Mesodermal cell (in vitro differentiated cells): ENCODE data around the gene TESK2.
"Not testable (repeated sequence)": the region's sequence is repeated elsewhere in the genome, so short reads cannot be mapped to it uniquely, and the experiment has no call there.

Experiments used
- H3K27ac ChIP-seq: 2 replicates; pipeline ENCODE4 v1.7.0; 2013; ENCODE audit warnings: mild to moderate bottlenecking, low read depth, low read length, moderate library complexity; ENCODE audit not compliant: severe bottlenecking
- H3K36me3 ChIP-seq: 2 replicates; pipeline ENCODE4 v1.7.1; 2013; ENCODE audit warnings: mild to moderate bottlenecking, low read length, moderate library complexity; ENCODE audit not compliant: control insufficient read depth, insufficient read depth
- H3K4me1 ChIP-seq: one replicate; pipeline ENCODE4 v1.7.1; 2013; ENCODE audit warnings: mild to moderate bottlenecking, low read length; ENCODE audit not compliant: insufficient read depth, control insufficient read depth, poor library complexity, severe bottlenecking
- H3K4me3 ChIP-seq: 2 replicates; pipeline ENCODE4 v1.7.0; 2013; ENCODE audit warnings: low read length, control low read depth, mild to moderate bottlenecking; ENCODE audit not compliant: insufficient read depth, poor library complexity, severe bottlenecking; ENCODE audit errors: extremely low read depth
- H3K9me3 ChIP-seq: 2 replicates; pipeline ENCODE4 v1.7.1; 2013; ENCODE audit warnings: mild to moderate bottlenecking, low read length, moderate library complexity; ENCODE audit not compliant: control insufficient read depth
- WGBS, 2 experiments: methylation state at CpG; one replicate each; pipeline ENCODE4 v1.1.5; 2013; ENCODE audit warnings: missing lambda C conversion rate in 2 of 2; ENCODE audit not compliant: insufficient coverage in 2 of 2; 5-methylcytosine and 5-hydroxymethylcytosine counted together

The TESK2 gene

GRCh38 chr1:45490121-45490625, 790 bp downstream of the TESK2 start:
- H3K9me3 ChIP-seq: no peaks in the 10 kb centered on the region
- no peaks in the 10 kb centered on the region for H3K36me3 ChIP-seq
- H3K4me3 ChIP-seq: peak overlapping the region; percentile 68
- no peaks in the 10 kb centered on the region for H3K4me1 ChIP-seq
- 3 to 4% methylated on average over 16 of the region's 17 CpGs for WGBS, 2 experiments
- H3K27ac ChIP-seq: no peak overlapping the region

GRCh38 chr1:45489379-45489778, 1.6 kb downstream of the TESK2 start:
- H3K36me3 ChIP-seq, H3K4me3 ChIP-seq, H3K27ac ChIP-seq, H3K4me1 ChIP-seq, H3K9me3 ChIP-seq: not testable (repeated sequence)
- WGBS, 2 experiments: 43% methylated on average over 13 of the region's 14 CpGs

DNA sequence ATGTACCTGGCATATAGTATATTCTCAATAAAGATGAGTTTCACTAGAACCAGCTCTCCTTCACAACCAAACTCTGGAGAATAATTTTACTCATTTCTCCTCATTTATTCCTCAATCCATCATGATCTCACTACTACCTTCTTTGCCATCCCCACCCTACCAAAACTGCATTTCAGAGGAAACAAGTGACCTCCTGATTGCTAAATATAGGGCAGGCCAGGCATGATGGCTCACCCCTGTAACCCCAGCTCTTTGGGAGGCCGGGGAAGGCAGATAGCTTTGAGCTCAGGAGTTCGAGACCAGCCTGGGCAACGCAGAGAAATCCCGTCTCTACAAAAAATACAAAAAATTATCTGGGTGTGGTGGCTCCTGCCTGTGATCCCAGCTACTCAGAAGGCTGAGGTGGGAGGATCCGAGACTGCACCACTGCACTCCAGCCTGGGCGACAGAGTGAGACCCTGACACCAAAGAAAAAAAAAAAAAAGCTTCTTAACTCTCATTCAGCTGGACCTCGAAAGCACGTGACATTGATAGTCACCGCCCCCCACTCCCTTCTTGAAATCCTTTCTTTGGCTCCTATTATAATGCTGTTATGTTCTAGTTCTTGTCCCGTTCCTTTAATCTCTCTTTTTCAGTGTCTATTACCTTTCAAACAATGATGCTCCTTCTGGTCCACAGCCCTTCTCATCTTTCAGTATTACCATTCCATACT, 2.1 kb downstream of the TESK2 start:
- H3K4me1 ChIP-seq: no peaks in the 10 kb centered on the region
- no peak overlapping the region for H3K4me3 ChIP-seq
- no peak overlapping the region for H3K27ac ChIP-seq
- H3K36me3 ChIP-seq: no peaks in the 10 kb centered on the region
- WGBS, 2 experiments: 56 to 68% methylated on average over 4 to 6 of the region's 10 CpGs
- H3K9me3 ChIP-seq: no peaks in the 10 kb centered on the region

- Histone ChIP-seq H3K36me3 (no peaks in the 10 kb centered on the region), H3K9me3 (no peaks in the 10 kb centered on the region)
Observed at GRCh38 chr1:45485949-45486348, 5.0 kb downstream of the TESK2 start.

DNA sequence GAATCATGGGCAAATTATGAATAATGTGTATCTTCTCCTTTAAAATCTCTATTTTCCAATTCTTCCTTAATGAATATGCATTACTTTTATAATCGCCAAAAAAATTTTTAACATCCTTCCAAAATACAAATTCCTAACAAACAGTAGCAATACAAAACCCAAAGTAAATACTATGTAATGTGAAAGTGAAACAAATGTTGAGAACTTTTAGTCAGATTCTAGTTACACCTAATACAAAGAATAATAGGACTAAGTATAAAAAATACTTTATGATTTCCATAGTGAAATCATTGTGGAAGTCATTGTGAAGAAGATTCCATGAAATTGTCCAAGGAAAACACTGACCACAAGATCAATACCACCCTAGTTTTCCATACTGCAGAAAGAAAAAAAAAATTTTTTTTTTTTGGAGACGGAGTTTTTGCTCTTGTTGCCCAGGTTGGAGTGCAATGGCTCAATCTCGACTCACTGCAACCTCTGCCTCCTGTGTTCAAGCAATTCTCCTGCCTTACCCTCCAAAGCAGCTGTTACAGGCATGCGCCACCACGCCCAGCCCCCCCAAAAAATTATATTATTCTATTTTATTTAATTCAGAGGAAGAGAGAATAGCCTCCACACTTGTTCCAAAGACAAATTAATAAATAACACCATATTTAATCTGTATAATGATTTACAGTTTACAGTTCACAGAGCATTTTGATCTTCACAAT, 11.8 kb downstream of the TESK2 start:
- H3K27ac ChIP-seq: no peak overlapping the region
- H3K4me3 ChIP-seq: no peak overlapping the region
- no peaks in the 10 kb centered on the region for H3K9me3 ChIP-seq
- WGBS, 2 experiments: 80% methylated on average over 1 of the region's 5 CpGs; no CpG with 5 or more reads in 1 of the 2 experiments
- no peaks in the 10 kb centered on the region for H3K4me1 ChIP-seq
- no peaks in the 10 kb centered on the region for H3K36me3 ChIP-seq

More at GRCh38 chr1:45485949-45486348, 5.0 kb downstream of the TESK2 start:
- H3K4me1 ChIP-seq: no peaks in the 10 kb centered on the region
- H3K4me3 ChIP-seq: no peak overlapping the region
- no peak overlapping the region for H3K27ac ChIP-seq

GRCh38 chr1:45478121-45478814, 12.7 kb downstream of the TESK2 start:
- H3K36me3 ChIP-seq: no peaks in the 10 kb centered on the region
- no peaks in the 10 kb centered on the region for H3K9me3 ChIP-seq
- H3K27ac ChIP-seq: no peak overlapping the region
- no CpG with 5 or more reads among the region's 4 CpGs for WGBS, 2 experiments
- no peaks in the 10 kb centered on the region for H3K4me1 ChIP-seq
- H3K4me3 ChIP-seq: no peak overlapping the region

DNA sequence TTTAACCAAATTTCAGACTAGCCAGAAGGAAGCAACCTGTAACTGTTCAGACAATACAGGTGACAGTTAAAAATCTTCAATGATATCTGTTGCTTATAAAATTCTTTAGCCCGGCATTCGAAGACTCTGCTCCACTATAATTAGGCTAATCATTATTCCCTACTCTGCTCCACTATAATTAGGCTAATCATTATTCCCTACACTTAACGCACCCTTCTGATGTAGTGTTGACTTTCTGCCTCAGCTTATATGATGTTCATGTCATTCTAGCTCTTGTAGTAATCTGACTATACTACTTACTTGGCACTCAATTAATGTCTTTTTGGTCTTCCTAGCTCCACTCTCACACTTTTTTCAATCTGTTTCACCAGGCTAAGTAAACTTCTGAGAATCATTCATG, 13.3 kb downstream of the TESK2 start:
- WGBS, 2 experiments: 89 to 95% methylated on average over 3 of the region's 3 CpGs

GRCh38 chr1:45474194-45474593, 16.8 kb downstream of the TESK2 start:
- not testable (repeated sequence) for H3K36me3 ChIP-seq, H3K27ac ChIP-seq, H3K4me1 ChIP-seq, H3K4me3 ChIP-seq, H3K9me3 ChIP-seq
- WGBS, 2 experiments: 90 to 97% methylated on average over 6 of the region's 6 CpGs

More for the DNA sequence above, 13.3 kb downstream of the TESK2 start:
- Histone ChIP-seq H3K27ac (no peak overlapping the region), H3K36me3 (no peaks in the 10 kb centered on the region), H3K4me1 (no peaks in the 10 kb centered on the region), H3K9me3 (no peaks in the 10 kb centered on the region), H3K4me3 (no peak overlapping the region)

DNA sequence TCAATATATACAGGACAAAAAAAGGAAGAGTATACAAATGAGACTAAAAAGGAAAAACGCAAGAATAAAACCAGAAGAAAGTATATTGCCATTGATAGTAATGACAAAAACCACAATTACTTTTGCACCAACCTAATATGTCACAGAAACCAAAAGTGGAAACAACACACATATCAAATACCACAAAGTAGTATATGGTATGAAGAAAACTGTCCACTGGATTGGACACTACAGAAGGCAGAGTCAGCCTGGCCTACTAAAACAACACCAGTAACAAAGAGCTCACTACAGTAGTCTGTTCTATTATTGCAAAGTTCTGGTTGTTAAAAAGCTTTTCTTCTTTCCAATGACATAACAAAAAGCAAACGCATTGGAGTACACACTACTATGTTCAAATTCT, 17.7 kb downstream of the TESK2 start:
- no CpG with 5 or more reads among the region's 2 CpGs for WGBS, 2 experiments
- no peak overlapping the region for H3K4me3 ChIP-seq
- no peaks in the 10 kb centered on the region for H3K9me3 ChIP-seq
- no peaks in the 10 kb centered on the region for H3K4me1 ChIP-seq
- H3K36me3 ChIP-seq: no peaks in the 10 kb centered on the region
- H3K27ac ChIP-seq: no peak overlapping the region

DNA sequence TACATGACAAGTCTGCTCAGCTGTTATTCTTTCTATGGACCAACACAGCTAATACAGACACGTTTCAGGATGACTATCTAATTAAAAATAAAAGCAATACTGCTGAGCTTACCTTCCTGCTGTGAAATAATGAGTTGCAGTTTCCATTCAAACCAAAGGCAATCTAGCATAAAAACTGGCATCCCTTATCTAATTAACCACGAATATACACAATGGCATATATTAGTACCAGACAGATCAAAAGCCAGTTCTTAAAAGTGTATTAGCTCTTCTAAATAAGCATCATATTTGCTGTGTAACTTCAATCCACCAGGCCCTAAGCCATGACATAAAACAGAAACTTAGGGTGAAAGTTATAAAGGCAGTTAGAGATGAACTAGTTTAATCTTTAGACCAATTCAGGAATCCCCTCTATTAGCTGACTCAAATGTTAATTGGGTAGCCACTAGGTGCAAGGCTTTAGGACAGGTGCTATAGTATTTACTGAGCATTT, 20.6 kb downstream of the TESK2 start:
- Histone ChIP-seq H3K4me3 (no peak overlapping the region), H3K27ac (no peak overlapping the region), H3K36me3 (no peaks in the 10 kb centered on the region), H3K9me3 (no peaks in the 10 kb centered on the region), H3K4me1 (no peaks in the 10 kb centered on the region)
- WGBS, 2 experiments: no CpG with 5 or more reads among the region's 2 CpGs
